Left kidney (tissue), 1 donor: ENCODE data around the gene TSHB. TPM values are rescaled to one million over a fixed set of nuclear protein-coding genes. Genes with fewer than 3 reads are reported as not detected.

Source experiments
- polyA plus RNA-seq: library from polyadenylated mRNA; unstranded; fragments of 120-200 nt; gene quantifications from one replicate; pipeline ENCODE4 v1.2.1, GENCODE V29; 2013; ENCODE audit not compliant: insufficient read length

TSHB gene
- polyA plus RNA-seq, 1 donor = 0.40 TPM

Other genes with a start within 250 kb of the TSHB start
- gene SIKE1, start 249.1 kb upstream of the TSHB start, polyA plus RNA-seq = 72.1 TPM
- 0.90 TPM for gene SYCP1, start 175.0 kb upstream of the TSHB start, polyA plus RNA-seq
- 41.7 TPM for gene TSPAN2, start 59.7 kb downstream of the TSHB start, polyA plus RNA-seq